ENCODE measurements around the gene GALNT10.

Gene GALNT10

GRCh38 chr5:154269414-154269813 is 78.9 kb downstream of the GALNT10 start:
- DNase-seq (ENCODE audit: low read depth in 2 of 2), result no peak
- H3K4me3 ChIP-seq (replicated peaks in 1 of 2; ENCODE audit: low read depth in 2 of 2, low read length in 2 of 2), result no peak overlapping the region
- TF ChIP-seq CTCF (IDR thresholded peaks at IDR 0.05; ENCODE audit: low read depth, low read length), result no peak

GRCh38 chr5:154271466-154271865 is 80.9 kb downstream of the GALNT10 start:
- TF ChIP-seq CTCF (IDR thresholded peaks at IDR 0.05; ENCODE audit: low read depth, low read length), result no peak
- no peak for DNase-seq (ENCODE audit: low read depth in 2 of 2)
- no peak overlapping the region for H3K4me3 ChIP-seq (replicated peaks in 1 of 2; ENCODE audit: low read depth in 2 of 2, low read length in 2 of 2)

- no peak for DNase-seq (ENCODE audit: low read depth in 2 of 2)
Observed at GRCh38 chr5:154271936-154272514, 81.5 kb downstream of the GALNT10 start.

GRCh38 chr5:154273028-154273617 is 82.6 kb downstream of the GALNT10 start:
- no peak overlapping the region for H3K4me3 ChIP-seq (replicated peaks in 1 of 2; ENCODE audit: low read depth in 2 of 2, low read length in 2 of 2)
- no peak for TF ChIP-seq CTCF (IDR thresholded peaks at IDR 0.05; ENCODE audit: low read depth, low read length)
- DNase-seq (ENCODE audit: low read depth in 2 of 2), result peak; percentile 50 to 87

More at GRCh38 chr5:154271936-154272514, 81.5 kb downstream of the GALNT10 start:
- no peak for TF ChIP-seq CTCF (IDR thresholded peaks at IDR 0.05; ENCODE audit: low read depth, low read length)
- H3K4me3 ChIP-seq (replicated peaks in 1 of 2; ENCODE audit: low read depth in 2 of 2, low read length in 2 of 2), result no peak overlapping the region

GRCh38 chr5:154273963-154274827 is 83.7 kb downstream of the GALNT10 start:
- TF ChIP-seq CTCF (IDR thresholded peaks at IDR 0.05; ENCODE audit: low read depth, low read length), result no peak
- H3K4me3 ChIP-seq (replicated peaks in 1 of 2; ENCODE audit: low read depth in 2 of 2, low read length in 2 of 2), result no peak overlapping the region
- no peak for DNase-seq (ENCODE audit: low read depth in 2 of 2)

GRCh38 chr5:154274828-154275185 is 84.3 kb downstream of the GALNT10 start:
- TF ChIP-seq CTCF (IDR thresholded peaks at IDR 0.05; ENCODE audit: low read depth, low read length), result no peak
- H3K4me3 ChIP-seq (replicated peaks in 1 of 2; ENCODE audit: low read depth in 2 of 2, low read length in 2 of 2), result no peak overlapping the region
- no peak for DNase-seq (ENCODE audit: low read depth in 2 of 2)

Data from cardiac fibroblast (primary cell).